ENCODE data around the gene LSR. TPM values are rescaled to one million over a fixed set of nuclear protein-coding genes. Genes with fewer than 3 reads are reported as not detected.

The LSR gene
- total and polyA plus RNA-seq, 2 donors from 2014 or later = 37.9 to 87.2 TPM

DNA sequence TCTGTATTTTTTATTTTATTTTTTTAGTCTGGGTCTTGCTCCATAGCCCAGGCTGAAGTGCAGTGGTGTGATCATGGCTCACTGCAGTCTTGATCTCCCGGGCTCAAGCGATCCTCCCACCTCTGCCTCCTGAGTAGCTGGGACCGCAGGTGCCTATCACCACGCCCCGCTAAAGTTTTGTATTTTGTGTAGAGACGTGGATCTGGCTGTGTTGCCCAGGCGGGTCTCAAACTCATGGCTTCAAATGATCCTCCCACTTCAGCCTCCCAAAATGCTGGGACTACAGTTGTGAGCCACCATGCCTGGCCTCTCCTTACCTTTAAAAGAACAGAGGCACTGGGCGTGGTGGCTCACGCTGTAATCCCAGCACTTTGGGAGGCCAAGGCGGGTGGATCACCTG lies 38.9 kb downstream of the LSR start:
- Histone ChIP-seq H3K27me3 (ENCODE audit: control insufficient read depth, insufficient read depth, low read length) (no peaks in the 10 kb centered on the region), H3K9me3 (ENCODE audit: control insufficient read depth in 2 of 3, insufficient read depth in 1 of 3, low read length in 3 of 3) (no peaks in the 10 kb centered on the region), H3K4me1 (ENCODE audit: control insufficient read depth in 2 of 3, insufficient read depth in 2 of 3, low read depth in 1 of 3, low read length in 3 of 3) (no peaks in the 10 kb centered on the region), H3K27ac (ENCODE audit: low read depth in 2 of 2, low read length in 2 of 2) (no peak overlapping the region), H3K36me3 (ENCODE audit: control insufficient read depth in 2 of 3, insufficient read depth in 3 of 3, low read length in 3 of 3) (no peaks in the 10 kb centered on the region), H3K4me3 (ENCODE audit: low read length in 3 of 3) (no peak overlapping the region), H3K9ac (ENCODE audit: low read length in 3 of 3) (no peak overlapping the region)
- DNase-seq = no peak
- no peak for FAIRE-seq
- TF ChIP-seq, protein P1, sequence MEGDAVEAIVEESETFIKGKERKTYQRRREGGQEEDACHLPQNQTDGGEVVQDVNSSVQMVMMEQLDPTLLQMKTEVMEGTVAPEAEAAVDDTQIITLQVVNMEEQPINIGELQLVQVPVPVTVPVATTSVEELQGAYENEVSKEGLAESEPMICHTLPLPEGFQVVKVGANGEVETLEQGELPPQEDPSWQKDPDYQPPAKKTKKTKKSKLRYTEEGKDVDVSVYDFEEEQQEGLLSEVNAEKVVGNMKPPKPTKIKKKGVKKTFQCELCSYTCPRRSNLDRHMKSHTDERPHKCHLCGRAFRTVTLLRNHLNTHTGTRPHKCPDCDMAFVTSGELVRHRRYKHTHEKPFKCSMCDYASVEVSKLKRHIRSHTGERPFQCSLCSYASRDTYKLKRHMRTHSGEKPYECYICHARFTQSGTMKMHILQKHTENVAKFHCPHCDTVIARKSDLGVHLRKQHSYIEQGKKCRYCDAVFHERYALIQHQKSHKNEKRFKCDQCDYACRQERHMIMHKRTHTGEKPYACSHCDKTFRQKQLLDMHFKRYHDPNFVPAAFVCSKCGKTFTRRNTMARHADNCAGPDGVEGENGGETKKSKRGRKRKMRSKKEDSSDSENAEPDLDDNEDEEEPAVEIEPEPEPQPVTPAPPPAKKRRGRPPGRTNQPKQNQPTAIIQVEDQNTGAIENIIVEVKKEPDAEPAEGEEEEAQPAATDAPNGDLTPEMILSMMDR (IDR thresholded peaks at IDR 0.05; ENCODE audit: borderline replicate concordance, extremely low read depth, insufficient read depth) = no peak
- intact Hi-C loops (cut with DNase I) = no loop called here

- H3K4me3 ChIP-seq (ENCODE audit: low read length in 3 of 3) = no peak overlapping the region
- no peaks in the 10 kb centered on the region for H3K36me3 ChIP-seq (ENCODE audit: control insufficient read depth in 2 of 3, insufficient read depth in 3 of 3, low read length in 3 of 3)
- no peaks in the 10 kb centered on the region for H3K9me3 ChIP-seq (ENCODE audit: control insufficient read depth in 2 of 3, insufficient read depth in 1 of 3, low read length in 3 of 3)
- intact Hi-C loops (cut with DNase I) = no loop called here
- no peaks in the 10 kb centered on the region for H3K4me1 ChIP-seq (ENCODE audit: control insufficient read depth in 2 of 3, insufficient read depth in 2 of 3, low read depth in 1 of 3, low read length in 3 of 3)
- TF ChIP-seq, protein P1 (IDR thresholded peaks at IDR 0.05; ENCODE audit: borderline replicate concordance, extremely low read depth, insufficient read depth) = no peak
- FAIRE-seq (no peak), DNase-seq (no peak)
- H3K27me3 ChIP-seq (ENCODE audit: control insufficient read depth, insufficient read depth, low read length) = no peaks in the 10 kb centered on the region
- no peak overlapping the region for H3K9ac ChIP-seq (ENCODE audit: low read length in 3 of 3)
- no peak overlapping the region for H3K27ac ChIP-seq (ENCODE audit: low read depth in 2 of 2, low read length in 2 of 2)
These were observed 39.5 kb downstream of the LSR start for GRCh38 chr19:35288331-35288730.

DNA sequence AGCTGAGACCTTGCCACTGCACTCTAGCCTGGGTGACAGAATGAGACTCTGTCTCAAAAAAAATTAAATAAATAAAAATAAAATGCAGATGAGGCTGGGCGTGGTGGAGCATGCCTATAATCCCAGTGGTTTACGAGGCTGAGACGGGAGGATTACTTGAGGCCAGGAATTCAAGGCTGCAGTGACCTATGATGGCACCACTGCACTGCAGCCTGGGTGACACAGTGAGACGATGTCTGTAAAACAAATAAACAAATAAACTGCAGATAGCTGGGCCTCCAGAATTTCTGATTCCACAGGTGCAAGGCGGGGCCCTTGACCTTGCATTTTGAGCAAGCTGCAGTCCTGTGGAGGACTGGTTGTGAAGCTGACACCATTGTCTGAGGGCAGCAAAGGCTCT lies 40.1 kb downstream of the LSR start:
- Histone ChIP-seq H3K36me3 (ENCODE audit: control insufficient read depth in 2 of 3, insufficient read depth in 3 of 3, low read length in 3 of 3) (no peaks in the 10 kb centered on the region), H3K9ac (ENCODE audit: low read length in 3 of 3) (no peak overlapping the region), H3K27ac (ENCODE audit: low read depth in 2 of 2, low read length in 2 of 2) (no peak overlapping the region), H3K27me3 (ENCODE audit: control insufficient read depth, insufficient read depth, low read length) (no peaks in the 10 kb centered on the region), H3K4me3 (ENCODE audit: low read length in 3 of 3) (no peak overlapping the region), H3K4me1 (ENCODE audit: control insufficient read depth in 2 of 3, insufficient read depth in 2 of 3, low read depth in 1 of 3, low read length in 3 of 3) (no peaks in the 10 kb centered on the region), H3K9me3 (ENCODE audit: control insufficient read depth in 2 of 3, insufficient read depth in 1 of 3, low read length in 3 of 3) (no peaks in the 10 kb centered on the region)
- intact Hi-C loops (cut with DNase I) = no loop called here
- TF ChIP-seq, protein P1 (IDR thresholded peaks at IDR 0.05; ENCODE audit: borderline replicate concordance, extremely low read depth, insufficient read depth) = no peak
- FAIRE-seq (no peak), DNase-seq (no peak)
